Spleen (tissue), 7 donors: ENCODE data around the gene ITGB4.

Experiments used
- POLR2A ChIP-seq, 3 donors: fragments of 450-650 bp; IDR thresholded peaks; one replicate each; pipeline ENCODE4 v1.5.1; 2017; ENCODE audit warnings: antibody characterized with exemption in 3 of 3, mild to moderate bottlenecking in 1 of 3
- TF ChIP-seq, protein P1 (sequence below), 11 experiments: fragments of 200-600 bp in 7 of 11; fragments of 450-650 bp in 4 of 11; sonication (generic) in 4 of 11; IDR thresholded peaks in 8 of 11; conservative IDR thresholded peaks in 3 of 11; 1 replicate in 7 of 11; 2 replicates in 4 of 11; pipeline versions ENCODE4 v1.4.0 to v1.8.0; 2016 to 2021; ENCODE audit warnings: antibody characterized with exemption in 11 of 11, inconsistent platforms in 4 of 11, mild to moderate bottlenecking in 1 of 11
- donor health status: DM: no; HTN: no; CAD: no; lungs with moderate emphysema.
- donor health status: DM: no; HTN: no; CAD: no.
- donor health status: DM: no; HTN: no; CAD: no.

DNA sequence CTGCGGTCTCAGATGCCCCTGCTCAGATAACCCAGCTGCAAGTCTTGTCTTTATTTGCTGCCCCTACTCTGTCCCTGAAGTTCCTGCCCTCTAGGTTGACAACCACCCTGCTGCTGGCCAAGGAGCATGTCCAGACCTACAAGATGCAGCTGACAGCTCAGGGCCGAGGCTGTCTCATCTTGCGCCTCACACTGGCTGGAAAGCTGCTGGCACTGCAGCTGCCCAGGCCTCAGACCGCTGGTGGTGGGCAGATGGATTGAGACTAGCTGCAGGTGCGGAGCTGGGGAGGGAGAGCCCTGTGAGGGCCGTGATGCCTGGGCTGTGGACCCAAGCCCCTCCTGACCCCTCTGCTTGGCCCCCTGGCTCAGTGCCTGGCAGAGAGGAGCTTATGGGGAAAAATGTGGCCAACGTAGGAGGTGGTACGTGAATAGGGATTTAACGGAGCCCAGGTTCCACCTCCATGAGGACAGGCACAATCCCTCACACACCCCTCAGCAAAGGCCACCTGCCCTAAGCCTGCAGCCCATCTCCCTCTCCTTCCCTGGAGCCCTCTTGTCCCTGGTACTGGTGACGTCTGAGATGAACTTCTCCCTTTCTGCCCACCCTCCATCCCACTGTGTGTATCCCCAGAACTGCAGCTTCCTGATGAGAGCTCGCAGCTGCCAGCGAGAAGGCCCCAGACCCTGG, 52.0 kb downstream of the ITGB4 start:
- TF ChIP-seq POLR2A (IDR thresholded peaks at IDR 0.05) = no peak
- TF ChIP-seq, protein P1, sequence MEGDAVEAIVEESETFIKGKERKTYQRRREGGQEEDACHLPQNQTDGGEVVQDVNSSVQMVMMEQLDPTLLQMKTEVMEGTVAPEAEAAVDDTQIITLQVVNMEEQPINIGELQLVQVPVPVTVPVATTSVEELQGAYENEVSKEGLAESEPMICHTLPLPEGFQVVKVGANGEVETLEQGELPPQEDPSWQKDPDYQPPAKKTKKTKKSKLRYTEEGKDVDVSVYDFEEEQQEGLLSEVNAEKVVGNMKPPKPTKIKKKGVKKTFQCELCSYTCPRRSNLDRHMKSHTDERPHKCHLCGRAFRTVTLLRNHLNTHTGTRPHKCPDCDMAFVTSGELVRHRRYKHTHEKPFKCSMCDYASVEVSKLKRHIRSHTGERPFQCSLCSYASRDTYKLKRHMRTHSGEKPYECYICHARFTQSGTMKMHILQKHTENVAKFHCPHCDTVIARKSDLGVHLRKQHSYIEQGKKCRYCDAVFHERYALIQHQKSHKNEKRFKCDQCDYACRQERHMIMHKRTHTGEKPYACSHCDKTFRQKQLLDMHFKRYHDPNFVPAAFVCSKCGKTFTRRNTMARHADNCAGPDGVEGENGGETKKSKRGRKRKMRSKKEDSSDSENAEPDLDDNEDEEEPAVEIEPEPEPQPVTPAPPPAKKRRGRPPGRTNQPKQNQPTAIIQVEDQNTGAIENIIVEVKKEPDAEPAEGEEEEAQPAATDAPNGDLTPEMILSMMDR (IDR thresholded peaks at IDR 0.05 in 8 of 11, conservative IDR thresholded peaks at IDR 0.05 in 3 of 11) = no peak
